Osteocyte (in vitro differentiated cells): ENCODE measurements around the gene SYT8. TPM values are rescaled to one million over a fixed set of nuclear protein-coding genes. Genes with fewer than 3 reads are reported as not detected.
"Not testable (repeated sequence)": the region's sequence is repeated elsewhere in the genome, so short reads cannot be mapped to it uniquely, and the experiment has no call there.

Experiments
- DNase-seq: peaks from one replicate; pipeline ENCODE4 v3.0.0; 2021; ENCODE audit warnings: mixed read lengths; ENCODE audit not compliant: unreplicated experiment; ENCODE audit errors: extremely low spot score
- H3K27ac Mint-ChIP-seq: one replicate; pipeline ENCODE4 v1.8.0; 2021; ENCODE audit warnings: mild to moderate bottlenecking, mixed read lengths; ENCODE audit not compliant: unreplicated experiment
- H3K27me3 Mint-ChIP-seq: one replicate; pipeline ENCODE4 v1.8.0; 2021; ENCODE audit warnings: mixed read lengths; ENCODE audit not compliant: unreplicated experiment
- H3K36me3 Mint-ChIP-seq: one replicate; pipeline ENCODE4 v1.8.0; 2021; ENCODE audit warnings: mixed read lengths; ENCODE audit not compliant: unreplicated experiment
- H3K4me1 Mint-ChIP-seq: one replicate; pipeline ENCODE4 v1.8.0; 2021; ENCODE audit warnings: mixed read lengths; ENCODE audit not compliant: unreplicated experiment
- H3K4me3 Mint-ChIP-seq: one replicate; pipeline ENCODE4 v1.8.0; 2021; ENCODE audit warnings: mild to moderate bottlenecking, moderate library complexity, mixed read lengths; ENCODE audit not compliant: unreplicated experiment
- H3K9me3 Mint-ChIP-seq: one replicate; pipeline ENCODE4 v1.8.0; 2021; ENCODE audit warnings: mixed read lengths; ENCODE audit not compliant: unreplicated experiment
- CTCF ChIP-seq: fragments of 200-600 bp; sonication (generic); IDR thresholded peaks from 2 replicates; pipeline ENCODE4 v1.5.0; 2021; ENCODE audit warnings: antibody characterized with exemption, mild to moderate bottlenecking, moderate library complexity
- microRNA-seq: library from miRNA; unstranded; fragments of <30 nt; microRNA quantifications from one replicate; pipeline ENCODE4 v1.1.0, GENCODE V29; 2020; ENCODE audit not compliant: unreplicated experiment
- total RNA-seq: library from RNA; stranded (reverse); gene quantifications from 2 replicates; pipeline ENCODE4 v1.2.1, GENCODE V29; 2021

The SYT8 gene
- total RNA-seq, 1 donor from 2014 or later = 6.2 TPM

- H3K36me3 Mint-ChIP-seq = peaks cover under 1% of the 10 kb centered on the region
- H3K27me3 Mint-ChIP-seq = no peaks in the 10 kb centered on the region
- H3K4me3 Mint-ChIP-seq = no peak overlapping the region
- H3K9me3 Mint-ChIP-seq = no peaks in the 10 kb centered on the region
- DNase-seq = peak; percentile 92
- peak; percentile 91 for TF ChIP-seq CTCF
- no peak overlapping the region for H3K27ac Mint-ChIP-seq
- H3K4me1 Mint-ChIP-seq = peaks cover 14% of the 10 kb centered on the region
These were observed 47.8 kb downstream of the SYT8 start for GRCh38 chr11:1882265-1883238.

- Mint-ChIP-seq H3K27ac (no peak overlapping the region), H3K4me1 (peaks cover 11% of the 10 kb centered on the region), H3K36me3 (peaks cover 5% of the 10 kb centered on the region), H3K4me3 (no peak overlapping the region), H3K9me3 (no peaks in the 10 kb centered on the region), H3K27me3 (no peaks in the 10 kb centered on the region)
- no peak for TF ChIP-seq CTCF
- DNase-seq = no peak
These were observed 48.8 kb downstream of the SYT8 start for GRCh38 chr11:1883346-1884302.

GRCh38 chr11:1884303-1884700 is 49.5 kb downstream of the SYT8 start:
- no peak for DNase-seq
- no peak overlapping the region for H3K4me3 Mint-ChIP-seq

GRCh38 chr11:1886551-1886950 is 51.8 kb downstream of the SYT8 start:
- H3K4me3 Mint-ChIP-seq, H3K9me3 Mint-ChIP-seq, H3K4me1 Mint-ChIP-seq, DNase-seq, H3K27me3 Mint-ChIP-seq, H3K36me3 Mint-ChIP-seq, H3K27ac Mint-ChIP-seq: not testable (repeated sequence)

More at GRCh38 chr11:1884303-1884700, 49.5 kb downstream of the SYT8 start:
- Mint-ChIP-seq H3K27me3 (no peaks in the 10 kb centered on the region), H3K9me3 (no peaks in the 10 kb centered on the region), H3K27ac (no peak overlapping the region), H3K4me1 (peaks cover 13% of the 10 kb centered on the region), H3K36me3 (peaks cover 7% of the 10 kb centered on the region)
- no peak for TF ChIP-seq CTCF

Small RNAs within 50 kb of the gene (microRNA-seq; reads per million reads assigned to microRNA genes)
- gene MIR4298 (not detected), gene MIR7847 (not detected)

Other genes with a start within 250 kb of the SYT8 start
- gene KRTAP5-1, start 249.7 kb upstream of the SYT8 start, total RNA-seq = not detected in 2 replicates
- not detected in 2 replicates for gene KRTAP5-2, start 236.7 kb upstream of the SYT8 start, total RNA-seq
- gene KRTAP5-3, start 226.5 kb upstream of the SYT8 start, total RNA-seq = not detected in 2 replicates
- not detected in 2 replicates for gene KRTAP5-4, start 212.9 kb upstream of the SYT8 start, total RNA-seq
- not detected in 2 replicates for gene KRTAP5-5, start 205.2 kb upstream of the SYT8 start, total RNA-seq
- gene KRTAP5-6, start 137.8 kb upstream of the SYT8 start, total RNA-seq = not detected in 2 replicates
- 13.5 and 24.0 TPM in 2 replicates for gene IFITM10, start 84.4 kb upstream of the SYT8 start, total RNA-seq
- gene CTSD, start 71.1 kb upstream of the SYT8 start, total RNA-seq = 2,062 and 2,147 TPM in 2 replicates
- 1.0 and 1.1 TPM in 2 replicates for gene TNNI2, start 4.0 kb downstream of the SYT8 start, total RNA-seq
- gene LSP1, start 18.1 kb downstream of the SYT8 start, total RNA-seq = 26.9 and 29.5 TPM in 2 replicates
- not detected in 2 replicates for gene PRR33, start 56.9 kb downstream of the SYT8 start, total RNA-seq
- 2.6 and 4.4 TPM in 2 replicates for gene TNNT3, start 84.7 kb downstream of the SYT8 start, total RNA-seq
- gene MRPL23, start 112.3 kb downstream of the SYT8 start, total RNA-seq = 28.0 and 29.2 TPM in 2 replicates
- 1,569 and 1,806 TPM in 2 replicates for gene H19, start 162.9 kb downstream of the SYT8 start, total RNA-seq